Measurements from ENCODE around the gene FAM216B. TPM values are rescaled to one million over a fixed set of nuclear protein-coding genes. Genes with fewer than 3 reads are reported as not detected.

Gene FAM216B
- total and polyA plus RNA-seq, 9 of the 15 experiments (the other 6 are each of a cell fraction or from before 2014, with no cell fraction given), result not detected

DNA sequence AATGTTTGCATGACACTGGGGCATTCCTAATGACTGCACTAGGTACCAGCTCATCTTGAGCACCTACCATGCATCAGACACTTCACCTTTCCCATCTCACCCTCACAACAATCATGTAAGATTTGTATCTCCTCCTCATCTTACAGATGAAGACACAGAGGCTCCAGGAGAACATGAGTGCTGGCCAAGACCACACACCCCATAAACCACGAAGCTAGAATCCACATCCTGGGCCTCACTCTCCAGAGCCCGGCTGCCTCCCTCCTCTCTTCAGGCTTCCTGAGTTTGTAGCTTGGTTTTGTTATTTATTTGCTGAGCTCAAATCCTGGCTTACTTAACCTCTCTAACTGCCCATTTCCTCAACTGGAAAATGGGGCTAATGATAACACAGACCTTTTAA is 25.9 kb downstream of the FAM216B start:
- ChIA-PET CTCF (ENCODE audit: low intra/inter-chr PET ratio) (no interaction called here), POLR2A (interaction anchor here (0.8 kb wide), 1 partner anchor 9 kb away, joined by 3 read pairs; no protein-coding TSS in a partner anchor)
- DNase-seq (ENCODE audit: extremely low read depth in 1 of 4, low spot score in 3 of 4) (no peak), FAIRE-seq (no peak), ATAC-seq (no peak)
- H3K9me3 ChIP-seq (replicated peaks; ENCODE audit: control insufficient read depth, insufficient read depth, low read depth, low read length), result no peaks in the 10 kb centered on the region
- no TSS peak for BruUV-seq (replicated peaks)
- intact Hi-C loops (cut with micrococcal nuclease), result no loop called here
- H3K4me2 ChIP-seq (ENCODE audit: insufficient read depth, low read length), result no peak overlapping the region
- TF ChIP-seq KAT2B (IDR thresholded peaks at IDR 0.05; ENCODE audit: low read depth, low read length), result no peak
- TF ChIP-seq ESRRA (IDR thresholded peaks at IDR 0.05; ENCODE audit: borderline replicate concordance, low read depth), result no peak
- TF ChIP-seq DMBX1 (CRISPR knock-in tag; IDR thresholded peaks at IDR 0.05; ENCODE audit: borderline replicate concordance), result no peak
- TF ChIP-seq CCAR2 (IDR thresholded peaks at IDR 0.05; ENCODE audit: low read depth, low read length), result no peak
- TF ChIP-seq TGIF2 (CRISPR knock-in tag; IDR thresholded peaks at IDR 0.05), result no peak
- no peak for TF ChIP-seq ZNF146 (CRISPR knock-in tag; IDR thresholded peaks at IDR 0.05; ENCODE audit: unreplicated experiment)
- TF ChIP-seq, protein P1, sequence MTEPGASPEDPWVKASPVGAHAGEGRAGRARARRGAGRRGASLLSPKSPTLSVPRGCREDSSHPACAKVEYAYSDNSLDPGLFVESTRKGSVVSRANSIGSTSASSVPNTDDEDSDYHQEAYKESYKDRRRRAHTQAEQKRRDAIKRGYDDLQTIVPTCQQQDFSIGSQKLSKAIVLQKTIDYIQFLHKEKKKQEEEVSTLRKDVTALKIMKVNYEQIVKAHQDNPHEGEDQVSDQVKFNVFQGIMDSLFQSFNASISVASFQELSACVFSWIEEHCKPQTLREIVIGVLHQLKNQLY (CRISPR knock-in tag; conservative IDR thresholded peaks at IDR 0.05), result no peak
- H4K20me1 ChIP-seq (replicated peaks; ENCODE audit: control insufficient read depth, insufficient read depth, low read length), result no peaks in the 10 kb centered on the region
- 0% methylated on average over 2 of the region's 2 CpGs for WGBS (ENCODE audit: insufficient coverage, low coverage, missing lambda C conversion rate)
- no peak overlapping the region for H2AFZ ChIP-seq (ENCODE audit: low read depth, low read length)
- H3K36me3 ChIP-seq (ENCODE audit: control insufficient read depth, insufficient read depth, low read length), result no peaks in the 10 kb centered on the region
- H3K4me1 ChIP-seq (replicated peaks in 1 of 2; ENCODE audit: control insufficient read depth in 2 of 2, insufficient read depth in 2 of 2, low read length in 2 of 2), result no peaks in the 10 kb centered on the region
- H3K4me3 ChIP-seq, result no peak overlapping the region
- H3K9ac ChIP-seq (ENCODE audit: insufficient read depth in 1 of 2, low read depth in 2 of 2, low read length in 2 of 2), result no peak overlapping the region
- H3K79me2 ChIP-seq (ENCODE audit: control insufficient read depth, insufficient read depth, low read length), result no peaks in the 10 kb centered on the region
- H3K27me3 ChIP-seq (ENCODE audit: control insufficient read depth in 2 of 2, insufficient read depth in 2 of 2, low read length in 2 of 2), result no peaks in the 10 kb centered on the region
- no peak overlapping the region for H3K27ac ChIP-seq (ENCODE audit: extremely low read depth, low read depth, low read length)
- in situ Hi-C loops (cut with MboI), result no loop called here
- H3K9me1 ChIP-seq (ENCODE audit: control insufficient read depth, insufficient read depth, low read length), result no peaks in the 10 kb centered on the region

All from K562 (cell line).